ENCODE data around the gene MYO1C.
"Not testable (repeated sequence)": the region's sequence is repeated elsewhere in the genome, so short reads cannot be mapped to it uniquely, and the experiment has no call there.

MYO1C gene

GRCh38 chr17:1509290-1509881 lies 16.9 kb upstream of the MYO1C start:
- in situ Hi-C loops (cut with MboI; ENCODE audit: low sequenced_read_pairs), result no loop called here

DNA sequence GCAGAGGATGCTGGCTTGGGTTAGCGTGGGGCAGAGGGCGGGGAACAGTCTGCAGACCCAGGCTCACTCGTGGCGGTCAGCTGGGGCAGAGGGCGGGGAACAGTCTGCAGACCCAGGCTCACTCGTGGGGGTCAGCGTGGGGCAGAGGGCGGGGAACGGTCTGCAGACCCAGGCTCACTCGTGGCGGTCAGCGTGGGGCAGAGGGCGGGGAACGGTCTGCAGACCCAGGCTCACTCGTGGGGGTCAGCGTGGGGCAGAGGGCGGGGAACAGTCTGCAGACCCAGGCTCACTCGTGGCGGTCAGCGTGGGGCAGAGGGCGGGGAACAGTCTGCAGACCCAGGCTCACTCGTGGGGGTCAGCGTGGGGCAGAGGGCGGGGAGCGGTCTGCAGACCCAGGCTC lies 16.2 kb upstream of the MYO1C start:
- in situ Hi-C loops (cut with MboI; ENCODE audit: low sequenced_read_pairs), result not testable (repeated sequence)

GRCh38 chr17:1506649-1507267 lies 14.3 kb upstream of the MYO1C start:
- in situ Hi-C loops (cut with MboI; ENCODE audit: low sequenced_read_pairs), result no loop called here

- in situ Hi-C loops (cut with MboI; ENCODE audit: low sequenced_read_pairs), result no loop called here
These were observed 13.1 kb upstream of the MYO1C start for GRCh38 chr17:1505586-1505985.

GRCh38 chr17:1504866-1505265 lies 12.4 kb upstream of the MYO1C start:
- in situ Hi-C loops (cut with MboI; ENCODE audit: low sequenced_read_pairs), result no loop called here

GRCh38 chr17:1503699-1504098 lies 11.2 kb upstream of the MYO1C start:
- in situ Hi-C loops (cut with MboI; ENCODE audit: low sequenced_read_pairs), result no loop called here

DNA sequence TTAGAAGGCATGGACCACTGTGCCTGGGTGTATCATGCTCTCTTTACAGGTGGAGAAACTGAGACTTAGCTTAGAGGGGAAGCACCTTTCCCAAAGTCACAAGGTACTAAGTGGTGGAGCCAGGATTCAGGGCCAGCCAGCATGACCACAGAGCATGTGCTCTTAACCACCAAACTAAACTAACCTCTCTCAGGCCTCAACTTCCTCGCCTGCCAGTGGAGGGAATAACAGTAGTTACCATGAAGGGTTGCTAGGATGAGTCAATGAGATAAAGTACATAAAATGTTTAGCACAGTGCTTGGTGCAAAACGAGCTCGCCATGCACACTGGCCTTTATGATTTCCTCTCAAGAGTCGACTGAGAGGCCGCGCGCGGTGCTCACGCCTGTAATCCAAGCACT lies 6.4 kb upstream of the MYO1C start:
- in situ Hi-C loops (cut with MboI; ENCODE audit: low sequenced_read_pairs), result no loop called here

DNA sequence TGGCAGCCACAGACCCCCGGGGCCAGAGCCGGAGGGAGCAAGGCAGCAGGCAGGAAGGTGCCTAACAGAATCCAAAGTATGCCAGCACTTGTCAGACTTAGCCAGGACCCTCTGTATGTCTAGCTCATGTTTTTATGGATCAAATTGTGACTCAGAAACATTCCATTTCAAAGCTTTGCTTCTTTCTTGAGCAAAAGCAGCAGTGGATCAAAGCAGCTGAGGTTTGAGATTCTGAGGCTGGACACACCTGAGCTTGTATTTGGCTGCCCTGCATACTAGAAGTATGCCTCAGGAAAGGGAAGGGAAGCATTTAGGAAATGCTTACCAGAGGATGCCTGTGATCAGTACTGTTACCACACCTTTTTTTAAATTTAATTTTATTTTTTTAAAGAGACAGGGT lies 5.7 kb upstream of the MYO1C start:
- in situ Hi-C loops (cut with MboI; ENCODE audit: low sequenced_read_pairs), result no loop called here

GRCh38 chr17:1497831-1498230 lies 5.3 kb upstream of the MYO1C start:
- in situ Hi-C loops (cut with MboI; ENCODE audit: low sequenced_read_pairs), result no loop called here

GRCh38 chr17:1496869-1497268 lies 4.4 kb upstream of the MYO1C start:
- in situ Hi-C loops (cut with MboI; ENCODE audit: low sequenced_read_pairs), result no loop called here

- in situ Hi-C loops (cut with MboI; ENCODE audit: low sequenced_read_pairs), result no loop called here
These were observed 2.9 kb upstream of the MYO1C start for GRCh38 chr17:1495265-1495989.

GRCh38 chr17:1494736-1495253 lies 2.3 kb upstream of the MYO1C start:
- in situ Hi-C loops (cut with MboI; ENCODE audit: low sequenced_read_pairs), result no loop called here

DNA sequence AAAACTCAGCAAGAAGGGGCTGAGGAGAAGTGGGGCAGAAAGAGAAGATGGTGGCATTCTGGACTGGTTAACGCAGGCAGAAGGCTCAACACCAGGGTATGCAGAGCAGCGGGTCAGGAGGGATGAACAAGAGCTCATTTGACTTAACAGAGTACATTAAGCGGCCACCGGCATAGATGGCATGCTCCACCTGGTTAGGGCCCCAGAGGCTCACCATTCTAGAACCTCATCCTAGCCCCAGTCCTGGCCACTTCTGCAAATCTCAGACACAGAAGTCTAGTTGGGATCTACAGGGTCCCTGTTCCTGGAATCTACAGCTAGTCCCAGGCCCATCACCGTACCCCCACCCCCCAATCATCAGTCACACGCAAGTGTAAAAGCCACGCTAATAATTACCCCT lies 1.7 kb upstream of the MYO1C start:
- in situ Hi-C loops (cut with MboI; ENCODE audit: low sequenced_read_pairs), result no loop called here

GRCh38 chr17:1493291-1493980 lies 950 bp upstream of the MYO1C start:
- in situ Hi-C loops (cut with MboI; ENCODE audit: low sequenced_read_pairs), result no loop called here

DNA sequence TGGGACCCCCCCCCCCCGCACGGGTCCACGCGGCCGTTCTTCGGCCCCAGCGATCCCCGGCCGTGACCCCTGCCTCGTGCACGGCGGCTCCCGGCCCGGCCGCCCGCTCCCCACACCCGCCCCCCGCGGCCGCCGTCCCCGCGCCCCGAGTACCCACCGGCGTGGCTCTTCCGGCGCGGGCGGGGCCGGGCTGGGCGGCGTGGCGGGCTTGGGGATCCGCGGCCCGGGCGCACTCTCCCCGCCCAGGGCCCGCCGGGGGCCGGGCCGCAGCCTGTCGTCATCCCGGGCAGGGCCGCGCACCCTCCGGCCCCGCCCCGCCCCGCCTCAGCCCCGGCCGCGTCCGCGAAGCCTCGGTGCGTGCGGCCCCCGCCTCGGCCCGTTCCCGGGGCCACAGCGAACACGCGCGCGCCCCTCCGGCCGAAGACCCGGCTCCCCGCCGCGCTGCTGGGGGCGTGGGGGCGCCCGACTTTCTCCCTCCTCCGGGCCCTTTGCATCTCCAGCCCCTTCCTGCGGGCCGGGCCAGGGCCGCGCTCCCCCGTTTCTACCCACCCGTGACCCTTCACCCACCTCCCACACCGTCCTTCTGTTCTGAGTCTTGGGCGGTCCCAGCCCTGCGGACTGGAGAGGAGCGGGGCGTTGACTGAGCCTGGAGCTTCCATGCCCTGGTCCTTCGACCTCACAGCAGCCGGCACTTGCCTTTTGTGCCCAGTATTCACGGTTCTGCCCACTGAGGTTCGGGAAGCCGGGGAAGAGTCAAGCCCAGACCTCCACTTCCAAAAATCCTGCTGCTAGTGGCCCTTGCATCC lies 840 bp downstream of the MYO1C start:
- in situ Hi-C loops (cut with MboI; ENCODE audit: low sequenced_read_pairs), result no loop called here

DNA sequence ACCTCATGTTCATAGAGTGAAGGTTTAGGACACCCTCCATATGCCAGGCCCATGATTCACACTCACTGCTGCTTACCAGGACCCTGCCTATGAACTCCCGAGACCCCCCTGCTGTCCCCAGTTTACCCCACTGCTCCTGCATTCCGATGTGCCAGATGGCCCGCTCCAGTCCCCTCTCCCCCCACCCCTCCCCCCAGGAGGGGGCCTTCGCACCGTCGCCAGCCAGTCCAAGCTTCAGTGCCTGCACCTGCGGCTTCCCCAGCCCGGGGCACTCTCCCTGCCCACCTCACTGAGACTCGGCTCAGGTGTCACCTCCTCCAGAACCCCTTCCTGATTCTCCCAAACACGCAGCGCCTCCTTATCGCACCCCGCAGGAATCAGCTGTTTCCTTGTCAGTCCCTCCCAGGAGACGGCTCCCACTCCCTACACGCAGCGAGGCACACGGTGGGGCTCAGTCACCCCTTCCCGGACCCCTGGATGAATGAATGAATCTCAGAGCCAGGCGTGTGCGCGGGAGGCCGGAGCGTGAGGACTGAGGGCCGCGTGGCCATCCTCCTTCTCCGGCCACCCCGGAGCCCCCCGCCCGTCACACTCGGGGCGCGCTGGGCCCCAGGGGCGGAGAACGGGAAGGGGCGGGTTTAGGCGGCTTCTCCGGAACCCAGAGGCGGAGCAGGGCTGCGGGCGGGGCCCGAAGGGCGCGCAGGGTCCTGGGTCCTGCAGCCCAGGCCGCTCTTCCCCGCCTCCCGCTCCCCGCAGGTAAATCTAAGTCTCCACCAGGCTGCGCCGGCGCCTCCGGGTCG lies 1.6 kb downstream of the MYO1C start:
- in situ Hi-C loops (cut with MboI; ENCODE audit: low sequenced_read_pairs), result no loop called here

DNA sequence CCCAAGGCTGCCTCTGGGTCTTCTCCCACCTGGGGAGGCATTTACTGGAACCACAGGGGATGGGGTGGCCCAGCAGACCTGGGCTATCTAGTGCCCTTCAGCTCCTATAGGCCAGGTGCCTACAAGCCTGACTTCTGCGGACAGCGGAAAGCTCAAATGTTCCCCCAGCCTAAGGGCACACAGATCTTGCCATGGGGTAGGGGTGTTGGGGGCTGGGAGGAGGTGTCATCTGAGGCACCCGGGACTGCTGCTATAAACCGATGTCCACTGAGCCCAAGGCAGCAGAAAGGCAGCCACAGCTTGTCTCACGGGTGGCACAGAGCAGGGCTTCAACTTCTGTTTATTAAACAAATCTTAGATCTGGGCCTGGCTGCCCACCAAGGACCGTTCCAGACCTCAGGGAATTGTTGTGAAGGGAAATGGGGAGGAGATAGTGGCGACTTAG lies 3.6 kb downstream of the MYO1C start:
- in situ Hi-C loops (cut with MboI; ENCODE audit: low sequenced_read_pairs), result no loop called here

- in situ Hi-C loops (cut with MboI; ENCODE audit: low sequenced_read_pairs), result no loop called here
These were observed 4.3 kb downstream of the MYO1C start for GRCh38 chr17:1487939-1488825.

All from hTERT RPE-1 (cell line).